ENCODE measurements around the gene SPTAN1.
"Not testable (repeated sequence)": the region's sequence is repeated elsewhere in the genome, so short reads cannot be mapped to it uniquely, and the experiment has no call there.

The SPTAN1 gene

DNA sequence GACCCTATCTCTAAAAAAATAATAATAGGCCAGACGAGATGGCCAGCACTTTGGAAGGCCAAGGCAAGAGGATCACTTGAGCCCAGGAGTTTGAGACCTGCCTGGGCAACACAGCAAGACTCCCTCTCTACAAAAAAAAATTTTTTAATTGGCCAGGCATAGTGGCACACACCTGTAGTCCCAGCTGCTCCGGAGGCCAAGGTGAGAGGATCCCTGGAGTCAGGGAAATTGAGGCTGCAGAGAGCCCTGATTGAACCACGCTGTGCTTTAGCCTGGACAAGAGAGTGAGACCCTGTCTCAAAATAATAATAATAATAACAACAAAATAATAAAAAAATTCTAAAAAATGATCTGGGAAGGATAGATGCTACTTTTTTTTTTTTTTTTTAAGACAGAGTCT lies 105.4 kb downstream of the SPTAN1 start:
- Histone ChIP-seq H3K4me3 (replicated peaks; ENCODE audit: low read depth, low read length) (no peak overlapping the region), H3K36me3 (ENCODE audit: control insufficient read depth, insufficient read depth, low read length) (no peaks in the 10 kb centered on the region), H3K27me3 (replicated peaks; ENCODE audit: control insufficient read depth, insufficient read depth, low read length) (no peaks in the 10 kb centered on the region)
- TF ChIP-seq, protein P1, sequence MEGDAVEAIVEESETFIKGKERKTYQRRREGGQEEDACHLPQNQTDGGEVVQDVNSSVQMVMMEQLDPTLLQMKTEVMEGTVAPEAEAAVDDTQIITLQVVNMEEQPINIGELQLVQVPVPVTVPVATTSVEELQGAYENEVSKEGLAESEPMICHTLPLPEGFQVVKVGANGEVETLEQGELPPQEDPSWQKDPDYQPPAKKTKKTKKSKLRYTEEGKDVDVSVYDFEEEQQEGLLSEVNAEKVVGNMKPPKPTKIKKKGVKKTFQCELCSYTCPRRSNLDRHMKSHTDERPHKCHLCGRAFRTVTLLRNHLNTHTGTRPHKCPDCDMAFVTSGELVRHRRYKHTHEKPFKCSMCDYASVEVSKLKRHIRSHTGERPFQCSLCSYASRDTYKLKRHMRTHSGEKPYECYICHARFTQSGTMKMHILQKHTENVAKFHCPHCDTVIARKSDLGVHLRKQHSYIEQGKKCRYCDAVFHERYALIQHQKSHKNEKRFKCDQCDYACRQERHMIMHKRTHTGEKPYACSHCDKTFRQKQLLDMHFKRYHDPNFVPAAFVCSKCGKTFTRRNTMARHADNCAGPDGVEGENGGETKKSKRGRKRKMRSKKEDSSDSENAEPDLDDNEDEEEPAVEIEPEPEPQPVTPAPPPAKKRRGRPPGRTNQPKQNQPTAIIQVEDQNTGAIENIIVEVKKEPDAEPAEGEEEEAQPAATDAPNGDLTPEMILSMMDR (IDR thresholded peaks at IDR 0.05; ENCODE audit: insufficient read depth, low read length, poor library complexity, severe bottlenecking) = no peak
- DNase-seq (ENCODE audit: extremely low read depth, insufficient read length) = no peak

DNA sequence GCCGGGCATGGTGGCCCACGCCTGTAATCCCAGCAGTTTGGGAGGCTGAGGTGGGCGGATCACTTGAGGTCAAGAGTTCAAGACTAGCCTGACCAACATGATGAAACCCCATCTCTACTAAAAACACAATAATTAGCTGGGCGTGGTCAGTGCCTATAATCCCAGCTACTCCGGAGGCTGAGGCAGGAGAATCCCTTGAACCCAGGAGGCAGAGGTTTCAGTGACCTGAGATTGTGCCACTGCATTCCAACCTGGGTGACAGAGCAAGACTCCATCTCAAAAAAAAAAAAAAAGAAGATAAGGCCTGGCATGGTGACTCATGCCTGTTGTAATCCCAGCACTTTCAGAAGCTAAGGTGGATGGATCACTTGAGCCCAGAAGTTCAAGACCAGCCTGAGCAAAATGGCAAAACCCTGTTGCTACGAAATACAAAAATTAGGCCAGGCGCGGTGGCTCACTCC lies 114.1 kb downstream of the SPTAN1 start:
- H3K4me3 ChIP-seq (replicated peaks; ENCODE audit: low read depth, low read length); H3K27me3 ChIP-seq (replicated peaks; ENCODE audit: control insufficient read depth, insufficient read depth, low read length); H3K36me3 ChIP-seq (ENCODE audit: control insufficient read depth, insufficient read depth, low read length); DNase-seq (ENCODE audit: extremely low read depth, insufficient read length): not testable (repeated sequence)

DNA sequence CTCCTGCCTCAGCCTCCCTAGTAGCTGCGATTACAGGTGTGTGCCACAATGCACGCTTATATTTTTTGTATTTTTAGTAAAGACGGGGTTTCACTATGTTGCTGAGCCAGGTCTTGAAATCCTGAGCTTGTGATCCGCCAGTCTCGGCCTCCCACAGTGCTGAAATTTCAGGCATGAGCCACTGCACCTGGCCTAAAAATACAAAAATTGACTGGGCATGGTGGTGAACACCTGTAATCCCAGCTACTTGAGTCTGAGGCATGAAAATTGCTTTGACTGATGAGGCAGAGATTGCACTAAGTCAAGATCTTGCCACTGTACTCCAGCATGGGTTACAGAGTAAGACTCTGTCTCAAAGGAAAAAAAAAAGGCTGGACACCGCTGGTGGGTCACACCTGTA lies 117.4 kb downstream of the SPTAN1 start:
- TF ChIP-seq, protein P1 (IDR thresholded peaks at IDR 0.05; ENCODE audit: insufficient read depth, low read length, poor library complexity, severe bottlenecking) = no peak
- H3K27me3 ChIP-seq (replicated peaks; ENCODE audit: control insufficient read depth, insufficient read depth, low read length) = no peaks in the 10 kb centered on the region
- no peak overlapping the region for H3K4me3 ChIP-seq (replicated peaks; ENCODE audit: low read depth, low read length)
- no peaks in the 10 kb centered on the region; the same call in 1 of the 2 replicates for H3K36me3 ChIP-seq (ENCODE audit: control insufficient read depth, insufficient read depth, low read length)
- DNase-seq (ENCODE audit: extremely low read depth, insufficient read length) = no peak

DNA sequence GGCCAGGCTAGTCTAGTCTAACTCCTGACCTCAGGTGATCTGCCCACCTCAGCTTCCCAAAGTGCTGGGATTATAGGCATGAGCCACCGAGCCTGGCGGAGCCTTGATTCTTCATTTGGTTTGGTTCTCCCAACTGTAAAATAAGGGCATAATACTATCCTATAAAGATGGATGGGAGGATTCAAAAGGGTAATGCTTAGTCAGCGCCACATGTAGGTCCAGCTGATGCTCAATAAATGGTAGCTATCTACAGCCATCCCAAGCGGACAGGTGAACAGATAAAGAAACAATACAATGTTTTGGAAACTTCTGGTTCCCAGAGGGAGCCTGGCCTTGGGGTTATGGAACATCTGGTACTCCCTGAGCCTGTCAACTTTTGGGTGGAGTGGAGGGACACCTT lies 123.0 kb downstream of the SPTAN1 start:
- peaks cover 2% of the 10 kb centered on the region for H3K36me3 ChIP-seq (ENCODE audit: control insufficient read depth, insufficient read depth, low read length)

DNA sequence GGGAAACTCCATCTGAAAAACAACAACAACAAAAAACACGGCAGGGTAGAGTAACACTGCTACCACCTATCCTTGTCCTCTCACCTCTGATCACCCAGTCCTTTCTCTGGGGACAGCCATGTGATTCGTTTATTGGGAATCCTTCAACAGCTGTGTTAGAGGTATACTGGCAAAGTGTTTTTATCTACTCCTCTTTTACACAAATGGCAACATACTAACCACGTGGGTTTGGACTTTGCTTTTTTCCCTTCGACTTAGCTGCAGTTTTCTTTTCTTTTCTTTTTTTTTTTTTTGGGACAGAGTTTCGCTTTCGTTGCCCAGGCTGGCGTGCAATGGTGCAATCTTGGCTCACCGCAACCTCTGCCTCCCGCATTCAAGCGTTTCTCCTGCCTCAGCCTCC lies 125.4 kb downstream of the SPTAN1 start:
- H3K27me3 ChIP-seq (replicated peaks; ENCODE audit: control insufficient read depth, insufficient read depth, low read length) = no peaks in the 10 kb centered on the region
- TF ChIP-seq, protein P1 (IDR thresholded peaks at IDR 0.05; ENCODE audit: insufficient read depth, low read length, poor library complexity, severe bottlenecking) = no peak
- no peak overlapping the region for H3K4me3 ChIP-seq (replicated peaks; ENCODE audit: low read depth, low read length)
- peaks cover 2% of the 10 kb centered on the region for H3K36me3 ChIP-seq (ENCODE audit: control insufficient read depth, insufficient read depth, low read length)
- DNase-seq (ENCODE audit: extremely low read depth, insufficient read length) = no peak

More for the DNA sequence above, 123.0 kb downstream of the SPTAN1 start:
- H3K4me3 ChIP-seq (replicated peaks; ENCODE audit: low read depth, low read length) = no peak overlapping the region
- no peak for DNase-seq (ENCODE audit: extremely low read depth, insufficient read length)
- H3K27me3 ChIP-seq (replicated peaks; ENCODE audit: control insufficient read depth, insufficient read depth, low read length) = no peaks in the 10 kb centered on the region
- TF ChIP-seq, protein P1 (IDR thresholded peaks at IDR 0.05; ENCODE audit: insufficient read depth, low read length, poor library complexity, severe bottlenecking) = no peak

Measured in GM06990 (cell line).